TTC549 (cell line): ENCODE results near the gene MRPL32.

ENCODE experiments used
- FAIRE-seq: peaks from 2 replicates; lab custom pipeline; 2012; peaks lifted over from hg19 to GRCh38; lab: Jason Lieb, UNC

Gene MRPL32

GRCh38 chr7:42928754-42929153, 3.4 kb upstream of the MRPL32 start:
- FAIRE-seq = no peak

GRCh38 chr7:42929449-42929848, 2.7 kb upstream of the MRPL32 start:
- no peak for FAIRE-seq

- no peak for FAIRE-seq
These were observed 1.3 kb upstream of the MRPL32 start for GRCh38 chr7:42930889-42931288.

- no peak for FAIRE-seq
These were observed 736 bp upstream of the MRPL32 start for GRCh38 chr7:42931447-42931833.

GRCh38 chr7:42932811-42933591, 825 bp downstream of the MRPL32 start:
- FAIRE-seq = no peak

- FAIRE-seq = no peak
These were observed 2.1 kb downstream of the MRPL32 start for GRCh38 chr7:42934291-42934690.

GRCh38 chr7:42935861-42936260, 3.7 kb downstream of the MRPL32 start:
- FAIRE-seq = no peak

- FAIRE-seq = no peak
These were observed 7.5 kb downstream of the MRPL32 start for GRCh38 chr7:42939457-42940240.

- no peak for FAIRE-seq
These were observed 9.0 kb downstream of the MRPL32 start for GRCh38 chr7:42940985-42941847.

- no peak for FAIRE-seq
These were observed 13.8 kb downstream of the MRPL32 start for GRCh38 chr7:42945821-42946626.

- FAIRE-seq = no peak
These were observed 14.4 kb downstream of the MRPL32 start for GRCh38 chr7:42946627-42946950.

- no peak for FAIRE-seq
These were observed 15.3 kb downstream of the MRPL32 start for GRCh38 chr7:42947521-42947920.

- FAIRE-seq = no peak
These were observed 18.2 kb downstream of the MRPL32 start for GRCh38 chr7:42950417-42950816.

GRCh38 chr7:42952328-42952727, 20.2 kb downstream of the MRPL32 start:
- FAIRE-seq = no peak

- no peak for FAIRE-seq
These were observed 21.8 kb downstream of the MRPL32 start for GRCh38 chr7:42953994-42954393.

- no peak for FAIRE-seq
These were observed 23.9 kb downstream of the MRPL32 start for GRCh38 chr7:42956062-42956461.

- FAIRE-seq = no peak
These were observed 27.4 kb downstream of the MRPL32 start for GRCh38 chr7:42959549-42959948.

GRCh38 chr7:42960762-42961161, 28.6 kb downstream of the MRPL32 start:
- no peak for FAIRE-seq

- FAIRE-seq = no peak
These were observed 29.0 kb downstream of the MRPL32 start for GRCh38 chr7:42961170-42961569.

- FAIRE-seq = no peak
These were observed 32.1 kb downstream of the MRPL32 start for GRCh38 chr7:42964293-42964692.

GRCh38 chr7:42964849-42965805, 33.0 kb downstream of the MRPL32 start:
- FAIRE-seq = no peak
